Neural progenitor cell (in vitro differentiated cells): ENCODE results near the gene TRIM25.

Source experiments
- CTCF ChIP-seq: fragments of 200-600 bp; sonication (generic); IDR thresholded peaks from 2 replicates; pipeline ENCODE4 v1.5.1; 2017; ENCODE audit warnings: antibody characterized with exemption, mild to moderate bottlenecking
- EZH2 ChIP-seq: fragments of 200-600 bp; sonication (generic); IDR thresholded peaks from 2 replicates; pipeline ENCODE4 v1.6.1; 2017; ENCODE audit warnings: antibody characterized with exemption, mild to moderate bottlenecking, moderate library complexity

GRCh38 chr17:56939869-56940484 lies 26.1 kb upstream of the TRIM25 start:
- TF ChIP-seq CTCF (peak; percentile 69), EZH2 (no peak)
